GM21515 (cell line): ENCODE results near the gene CXCL12.

ENCODE experiments used
- ATAC-seq: cut with Tn5 transposase; IDR thresholded peaks from one replicate; pipeline ENCODE4 v1.9.1; 2021; ENCODE audit not compliant: unreplicated experiment

CXCL12 gene

GRCh38 chr10:44335330-44336021, 49.4 kb downstream of the CXCL12 start:
- ATAC-seq, result no peak

- no peak for ATAC-seq
These were observed 50.2 kb downstream of the CXCL12 start for GRCh38 chr10:44334621-44335184.

- no peak for ATAC-seq
These were observed 50.8 kb downstream of the CXCL12 start for GRCh38 chr10:44334091-44334490.

- ATAC-seq, result no peak
These were observed 51.4 kb downstream of the CXCL12 start for GRCh38 chr10:44333511-44333910.

GRCh38 chr10:44332465-44332864, 52.4 kb downstream of the CXCL12 start:
- no peak for ATAC-seq

GRCh38 chr10:44330431-44330830, 54.5 kb downstream of the CXCL12 start:
- no peak for ATAC-seq

GRCh38 chr10:44327461-44327860, 57.4 kb downstream of the CXCL12 start:
- no peak for ATAC-seq
